Right lung (tissue), 5 donors: ENCODE results near the gene NR1I3. TPM values are rescaled to one million over a fixed set of nuclear protein-coding genes. Genes with fewer than 3 reads are reported as not detected.

Source experiments
- DNase-seq, 2 donors: peaks; one replicate each; pipeline ENCODE4 v3.0.0-alpha.2; 2013
- polyA plus RNA-seq, 5 donors: library from polyadenylated mRNA; unstranded; fragments of 120-200 nt; gene quantifications; one replicate each; pipeline versions ENCODE4 v1.2.1 to v1.2.3, GENCODE V29; 2013; ENCODE audit warnings: inconsistent platforms in 1 of 5, low replicate concordance in 1 of 5; ENCODE audit not compliant: insufficient read length in 5 of 5, insufficient read depth in 1 of 5

NR1I3 gene
- polyA plus RNA-seq, 5 donors = 0.51 to 0.99 (median 0.88) TPM

DNA sequence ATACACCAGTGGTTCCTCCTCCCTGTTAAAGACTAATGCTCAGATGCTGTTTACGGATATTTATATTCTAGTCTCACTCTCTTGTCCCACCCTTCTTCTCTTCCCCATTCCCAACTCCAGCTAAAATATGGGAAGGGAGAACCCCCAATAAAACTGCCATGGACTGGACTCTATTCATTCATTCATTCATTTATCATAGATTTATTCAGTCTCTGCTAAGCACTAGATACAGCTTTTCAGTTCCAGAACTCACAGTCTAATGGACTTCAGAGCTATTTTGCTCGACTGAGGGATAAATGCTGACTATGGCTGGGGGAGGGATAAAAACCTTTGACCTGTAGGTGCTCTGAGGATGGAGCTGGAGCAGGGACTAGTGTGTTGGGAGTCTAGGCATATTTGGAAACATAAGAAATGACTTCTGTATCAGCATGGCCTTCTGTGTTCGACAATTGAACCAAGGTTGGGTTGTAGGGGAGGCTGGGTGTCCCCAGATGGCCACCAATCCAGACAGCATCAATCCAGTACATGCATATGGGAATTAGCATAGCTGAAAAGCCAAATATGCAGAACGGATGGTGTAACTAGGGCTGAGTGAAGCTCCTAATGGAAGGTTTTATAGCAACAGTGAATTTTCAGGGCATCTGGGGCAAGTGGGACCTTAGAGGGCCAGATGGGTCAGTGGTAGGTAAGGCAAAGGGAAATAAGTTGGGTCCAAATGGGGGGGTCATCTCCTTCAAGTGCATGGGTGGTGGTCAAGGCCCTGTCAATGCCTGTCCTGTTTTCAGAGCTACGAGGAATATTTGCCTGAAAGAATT, 18.7 kb downstream of the NR1I3 start:
- DNase-seq = no peak

DNA sequence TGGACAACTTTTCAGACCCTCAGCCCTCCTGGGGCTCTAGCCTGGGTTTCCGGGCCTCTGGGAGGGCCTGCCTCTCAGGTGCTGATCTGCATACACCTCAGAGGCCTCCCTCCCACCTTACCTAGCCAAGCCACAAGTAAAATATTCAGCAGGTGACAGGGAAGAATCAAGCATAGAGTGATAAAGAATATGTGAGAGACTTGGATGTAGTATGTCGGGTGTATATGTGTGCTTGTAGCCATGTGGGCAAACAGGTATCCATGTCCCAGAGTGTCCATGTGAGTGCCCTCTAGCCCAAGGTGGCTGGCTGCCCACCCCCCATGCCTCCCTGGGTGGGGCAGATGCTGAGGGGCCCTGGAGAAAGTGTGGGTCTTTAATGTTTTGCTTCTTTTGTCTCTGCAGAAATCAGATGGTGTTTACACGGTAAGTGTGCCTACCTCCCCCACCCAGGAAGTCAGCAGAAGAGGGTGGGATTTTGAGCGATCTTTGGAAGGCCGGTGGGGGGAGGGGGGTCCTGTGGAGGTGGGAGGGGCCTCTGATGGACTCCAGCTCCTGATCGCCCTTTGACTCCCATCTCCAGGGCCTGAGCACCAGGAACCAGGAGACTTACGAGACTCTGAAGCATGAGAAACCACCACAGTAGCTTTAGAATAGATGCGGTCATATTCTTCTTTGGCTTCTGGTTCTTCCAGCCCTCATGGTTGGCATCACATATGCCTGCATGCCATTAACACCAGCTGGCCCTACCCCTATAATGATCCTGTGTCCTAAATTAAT, 19.5 kb downstream of the NR1I3 start:
- no peak for DNase-seq

DNA sequence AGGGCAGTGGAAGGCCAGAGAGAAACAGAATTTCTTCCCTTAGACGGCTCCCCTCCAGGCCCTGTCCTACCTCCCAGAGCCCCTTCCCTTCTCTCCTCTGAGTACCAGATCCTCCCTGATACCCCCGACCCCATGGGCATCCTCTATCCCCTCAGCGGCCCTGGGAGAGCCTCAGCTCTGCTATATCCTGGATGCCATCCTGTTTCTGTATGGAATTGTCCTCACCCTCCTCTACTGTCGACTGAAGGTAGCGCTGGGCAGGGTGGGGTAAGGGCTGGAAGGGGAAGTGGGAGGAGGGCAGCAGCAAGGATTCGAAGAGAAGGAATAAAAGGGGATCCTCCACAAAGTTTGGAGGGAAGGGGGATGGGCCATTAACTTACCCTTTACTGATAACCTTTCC, 20.2 kb downstream of the NR1I3 start:
- no peak for DNase-seq

DNA sequence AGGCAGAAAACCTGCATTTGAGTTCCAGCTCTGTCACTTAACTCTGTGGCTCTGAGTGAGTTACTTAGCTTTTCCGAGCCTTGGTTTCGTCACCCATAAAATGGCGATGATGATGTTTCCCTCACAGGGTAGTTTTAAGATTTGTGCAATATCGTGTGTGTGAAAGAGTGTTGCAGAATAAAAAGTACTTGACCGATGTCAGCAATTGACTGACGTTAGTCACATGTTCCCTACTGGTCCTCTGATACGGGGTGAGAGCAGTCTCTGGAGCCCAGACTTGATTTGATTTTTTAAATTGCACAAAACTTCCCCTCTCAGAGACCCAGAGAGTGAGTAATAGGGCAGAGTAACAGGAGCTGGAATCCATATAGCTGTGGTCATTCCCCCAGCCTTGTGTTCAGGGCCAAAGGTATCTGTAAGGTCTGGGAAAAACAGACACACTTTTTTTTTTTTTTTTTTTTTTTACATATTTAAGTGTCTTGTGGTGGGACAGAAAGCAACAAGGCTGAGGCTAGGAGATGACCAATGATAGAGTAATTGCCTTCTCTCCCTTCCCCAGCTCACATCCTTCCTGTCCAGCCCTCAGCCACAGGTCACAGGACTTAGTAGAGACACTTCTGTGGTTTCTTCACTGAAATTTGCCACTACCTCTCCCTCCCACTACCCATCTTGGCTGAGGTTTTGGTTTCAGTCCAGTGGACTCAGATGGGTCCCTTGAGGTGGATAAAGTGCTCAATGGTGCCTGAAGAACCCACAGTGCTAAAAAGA, 20.9 kb downstream of the NR1I3 start:
- no peak for DNase-seq

DNA sequence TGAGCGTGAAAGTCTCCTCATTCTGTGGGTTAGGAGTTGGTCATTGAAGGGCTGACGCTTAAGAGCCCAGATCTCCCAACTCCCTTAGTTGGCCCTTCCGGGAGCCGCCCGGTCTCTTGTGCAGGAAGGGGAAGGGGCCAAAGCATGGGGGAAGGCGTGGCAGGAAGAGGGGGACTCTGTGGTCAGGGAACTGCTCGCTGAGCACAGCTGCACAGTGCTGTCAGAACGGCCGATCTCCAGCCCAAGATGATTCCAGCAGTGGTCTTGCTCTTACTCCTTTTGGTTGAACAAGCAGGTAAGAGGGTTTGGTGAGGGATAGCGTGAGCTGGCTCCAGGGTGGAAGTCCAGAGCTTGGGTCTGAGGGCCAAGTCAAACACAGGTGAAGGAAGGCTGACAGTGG, 22.9 kb downstream of the NR1I3 start, which contains the start of gene FCER1G:
Gene FCER1G (plus strand): TSS at position 220 of the 400 bp plus-strand sequence. CDS start 27 bp downstream, at position 247.
- DNase-seq = no peak

DNA sequence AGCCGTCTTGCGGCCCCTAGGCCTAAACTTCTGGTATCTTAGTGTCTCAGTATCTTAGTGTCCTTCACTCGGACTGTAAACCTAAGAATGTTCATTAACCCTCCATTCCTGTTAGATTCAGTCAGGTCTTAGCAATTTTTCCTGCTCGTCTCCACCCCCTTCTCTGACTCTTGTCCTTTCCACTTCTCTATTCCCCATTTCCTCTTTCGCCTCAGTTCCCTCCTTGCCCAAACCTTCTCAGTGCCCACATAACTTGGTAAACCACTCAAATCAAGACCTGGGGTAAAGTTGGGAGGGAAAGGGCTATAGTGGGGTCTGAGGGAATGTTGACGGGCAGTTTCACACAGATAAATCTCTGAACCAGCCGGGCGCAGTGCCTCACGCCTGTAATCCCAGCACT, 23.6 kb downstream of the NR1I3 start:
- no peak for DNase-seq

DNA sequence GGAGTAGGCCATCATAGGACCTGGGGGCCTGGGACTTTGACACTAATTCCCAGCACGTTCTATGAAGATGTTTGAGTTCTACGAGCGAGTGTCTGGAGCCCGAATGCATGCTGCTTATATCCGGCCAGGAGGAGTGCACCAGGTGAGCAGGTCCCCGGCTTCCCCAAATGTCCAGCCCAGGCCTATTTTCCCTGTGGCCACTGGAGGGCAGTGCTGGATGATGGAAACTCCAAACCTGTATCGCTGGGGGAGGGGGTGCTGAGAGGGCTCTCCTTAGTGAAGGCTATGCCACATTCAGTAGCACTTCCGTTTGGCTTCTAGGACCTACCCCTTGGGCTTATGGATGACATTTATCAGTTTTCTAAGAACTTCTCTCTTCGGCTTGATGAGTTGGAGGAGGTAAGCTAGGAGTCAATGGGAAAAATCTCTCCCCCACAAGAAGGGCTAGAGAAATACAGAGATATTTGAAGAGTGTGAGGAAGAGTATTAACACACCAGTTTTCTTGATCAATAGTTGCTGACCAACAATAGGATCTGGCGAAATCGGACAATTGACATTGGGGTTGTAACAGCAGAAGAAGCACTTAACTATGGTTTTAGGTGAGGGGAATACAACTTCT, 28.1 kb downstream of the NR1I3 start:
- no peak for DNase-seq

DNA sequence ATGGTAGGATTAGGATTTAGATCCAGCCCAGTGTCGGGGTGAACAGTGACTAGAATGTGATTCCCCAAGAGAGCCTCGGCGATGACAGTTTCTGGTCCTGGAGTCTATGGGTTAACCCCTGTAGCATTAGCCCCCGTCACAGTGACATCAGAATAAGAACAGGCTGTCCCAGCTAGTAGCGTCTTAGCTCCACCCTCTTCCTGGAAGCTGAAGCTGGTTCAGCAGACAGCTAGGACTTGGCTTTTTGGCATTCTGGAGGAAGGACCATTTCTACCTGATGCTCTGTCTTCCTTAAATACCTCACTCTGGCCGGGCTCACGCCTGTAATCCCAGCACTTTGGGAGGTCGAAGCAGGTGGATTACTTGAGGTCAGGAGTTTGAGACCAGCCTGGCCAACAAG, 30.8 kb downstream of the NR1I3 start:
- no peak for DNase-seq

DNA sequence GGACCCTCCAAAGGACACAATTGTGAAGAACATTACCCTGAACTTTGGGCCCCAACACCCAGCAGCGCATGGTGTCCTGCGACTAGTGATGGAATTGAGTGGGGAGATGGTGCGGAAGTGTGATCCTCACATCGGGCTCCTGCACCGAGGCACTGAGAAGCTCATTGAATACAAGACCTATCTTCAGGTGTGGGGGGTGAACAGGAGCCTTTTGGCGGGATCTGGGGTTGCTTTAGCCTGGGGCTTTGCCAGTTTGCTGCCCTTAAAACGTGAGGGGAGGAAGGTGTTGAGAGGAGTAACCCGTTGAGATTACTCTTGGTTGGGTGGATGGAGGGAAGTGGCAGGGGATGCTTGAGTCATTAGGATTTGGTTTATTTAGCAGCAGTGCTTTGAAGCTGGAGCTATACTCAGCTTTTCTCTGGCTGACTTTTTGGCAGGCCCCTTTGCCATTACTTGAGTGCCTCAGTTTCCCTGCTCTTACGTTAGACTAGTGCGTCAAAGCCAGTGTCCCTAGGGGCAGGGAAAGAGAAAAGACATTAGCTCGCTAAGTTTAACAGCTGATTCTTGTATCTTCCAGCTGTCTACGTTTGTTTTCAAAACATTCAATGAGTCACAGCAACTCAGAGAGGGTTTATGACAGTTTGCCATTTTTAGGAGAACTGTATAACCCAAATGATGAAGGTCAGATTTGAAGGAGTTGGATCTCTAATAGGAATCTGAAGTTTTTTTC, 31.4 kb downstream of the NR1I3 start:
- DNase-seq = no peak

DNA sequence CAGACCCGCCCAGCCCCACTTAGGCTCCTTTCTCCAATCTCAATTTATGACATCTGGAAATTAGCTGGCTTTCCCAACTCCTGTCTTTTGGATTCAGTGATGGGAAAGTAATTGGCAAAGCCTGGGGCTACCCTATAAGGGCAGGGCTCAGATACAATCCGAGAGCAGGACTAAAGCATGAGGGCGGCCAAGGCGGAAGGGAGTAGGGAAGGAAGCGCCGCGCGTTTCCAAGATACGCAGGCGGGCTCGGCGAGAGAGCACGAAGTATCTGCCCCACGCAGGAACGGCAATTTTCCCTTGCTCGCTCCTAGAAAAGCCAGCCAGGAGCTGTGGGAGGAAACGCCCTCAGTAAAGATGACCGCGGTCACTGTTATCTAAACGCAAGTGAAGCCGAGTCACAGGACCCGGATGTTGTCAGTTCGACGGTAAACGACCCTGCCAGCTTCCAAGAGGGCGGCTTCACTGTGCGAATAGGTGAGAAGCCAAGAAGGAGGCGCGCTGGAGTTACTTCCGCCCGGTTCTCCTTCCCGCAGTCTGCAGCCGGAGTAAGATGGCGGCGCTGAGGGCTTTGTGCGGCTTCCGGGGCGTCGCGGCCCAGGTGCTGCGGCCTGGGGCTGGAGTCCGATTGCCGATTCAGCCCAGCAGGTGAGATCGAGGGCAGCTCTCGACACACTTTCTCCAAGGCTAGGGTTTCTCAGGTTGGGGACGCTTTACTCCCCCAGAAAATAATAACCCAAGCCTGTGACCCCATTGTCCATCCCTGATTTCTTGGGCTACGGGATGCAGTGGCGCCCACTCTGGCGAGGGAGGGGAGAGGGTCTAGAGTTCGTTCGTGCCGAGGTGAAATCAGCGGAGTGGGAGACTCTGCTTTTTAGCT, 35.9 kb downstream of the NR1I3 start, which contains the start of gene NDUFS2:
Gene NDUFS2 (plus strand): TSS at position 532 of the 877 bp plus-strand sequence. CDS start 19 bp downstream, at position 551.
- DNase-seq = peak; percentile 96 to 98

DNA sequence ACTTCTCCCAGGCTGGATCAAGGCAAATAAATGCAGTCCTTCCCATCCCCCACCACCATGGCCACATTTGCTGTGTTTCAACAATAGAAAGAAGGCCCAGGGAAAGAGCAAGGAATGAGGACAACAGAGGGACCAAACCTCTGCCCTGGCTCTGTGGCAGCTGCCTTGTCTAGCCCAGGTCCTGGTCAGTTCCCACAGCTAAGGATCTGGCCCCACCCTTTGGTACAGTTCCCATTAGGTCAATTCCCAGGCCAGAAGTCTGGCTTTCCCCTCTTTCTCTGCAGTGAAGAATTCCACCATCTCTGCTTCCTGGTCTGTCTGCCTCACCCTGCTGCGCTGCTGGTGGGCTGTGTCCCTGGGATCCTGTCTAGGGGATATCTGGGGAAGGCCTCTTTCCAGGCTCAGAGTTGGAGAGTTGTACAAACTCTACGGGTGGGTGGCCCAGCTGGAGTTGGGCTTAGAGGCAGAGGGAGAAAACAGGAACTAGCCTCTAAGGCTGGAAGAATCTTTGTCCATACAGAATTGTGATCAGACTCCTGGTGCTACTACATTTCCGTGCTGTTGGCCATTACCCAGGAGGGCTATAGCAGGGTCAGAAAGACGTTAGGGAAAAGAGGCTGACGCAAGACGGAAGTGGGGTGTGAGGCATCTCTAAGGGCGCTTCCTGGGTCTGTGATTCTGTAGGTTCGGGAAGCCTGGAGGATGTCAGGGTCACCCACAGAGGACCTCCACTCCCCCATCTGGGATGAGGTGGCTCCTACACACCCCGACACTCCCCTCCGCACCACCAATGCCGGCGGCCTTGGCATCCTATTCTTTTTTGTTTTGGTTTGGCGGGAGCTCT, 36.8 kb downstream of the NR1I3 start:
- DNase-seq = peak in 1 of 2 donors; percentile 75

DNA sequence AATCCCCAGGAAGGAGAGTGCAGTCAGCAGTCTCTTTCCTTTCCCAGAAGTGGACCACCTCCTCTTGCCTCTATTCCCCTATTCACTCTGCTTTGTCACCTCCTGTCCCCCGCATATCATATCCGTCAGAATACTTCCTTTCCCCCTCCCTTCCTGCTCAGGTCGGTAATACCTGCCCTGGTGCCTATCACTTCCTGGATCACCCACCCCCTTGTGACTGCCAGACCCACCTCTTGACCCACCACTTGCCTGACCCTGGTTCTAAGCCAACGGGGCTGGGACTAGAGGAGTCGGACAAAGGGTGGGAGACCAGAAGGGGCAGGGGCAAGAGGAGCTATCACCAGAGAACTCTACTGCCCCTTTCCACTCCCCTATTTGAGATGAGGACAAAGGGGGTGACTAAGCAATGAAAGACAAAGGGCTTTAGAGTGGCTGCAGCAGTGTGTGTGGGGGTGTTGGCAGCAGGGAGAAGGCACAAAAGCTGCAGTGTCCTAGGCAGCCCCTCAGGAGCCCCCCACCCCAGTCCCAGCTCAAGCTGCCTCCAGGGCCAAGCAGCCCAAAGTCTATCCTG, 37.5 kb downstream of the NR1I3 start:
- no peak for DNase-seq

DNA sequence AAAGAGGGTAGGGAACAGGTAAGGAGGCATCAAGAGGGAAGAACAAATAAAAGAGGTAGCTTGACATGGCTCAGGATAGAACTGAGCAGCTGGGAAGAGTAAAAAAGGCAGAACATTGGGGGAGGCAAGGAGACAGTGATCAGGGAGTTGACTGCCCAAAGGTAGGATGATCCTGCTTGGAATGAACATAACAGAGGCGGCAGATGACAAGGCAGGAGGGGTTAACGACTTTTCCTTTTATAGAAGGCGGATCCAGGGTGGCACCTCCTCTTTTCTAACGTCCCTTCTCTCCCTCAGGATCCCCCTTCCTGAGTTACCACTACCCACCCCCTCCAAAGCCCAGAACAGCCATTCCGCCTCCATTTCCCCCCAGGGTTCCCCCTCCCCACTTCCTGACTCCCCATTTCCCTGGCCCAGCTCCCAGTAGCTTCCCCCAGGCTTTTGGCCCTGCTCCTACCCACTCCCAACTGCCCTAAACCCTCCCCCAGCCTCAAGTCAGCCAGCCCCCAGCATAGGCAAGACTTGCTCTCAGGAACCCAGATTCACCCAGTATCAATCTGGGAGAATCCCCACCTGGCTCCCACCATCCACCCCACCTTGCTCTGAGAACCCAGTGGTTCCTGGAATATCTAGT, 38.4 kb downstream of the NR1I3 start:
- DNase-seq = no peak

DNA sequence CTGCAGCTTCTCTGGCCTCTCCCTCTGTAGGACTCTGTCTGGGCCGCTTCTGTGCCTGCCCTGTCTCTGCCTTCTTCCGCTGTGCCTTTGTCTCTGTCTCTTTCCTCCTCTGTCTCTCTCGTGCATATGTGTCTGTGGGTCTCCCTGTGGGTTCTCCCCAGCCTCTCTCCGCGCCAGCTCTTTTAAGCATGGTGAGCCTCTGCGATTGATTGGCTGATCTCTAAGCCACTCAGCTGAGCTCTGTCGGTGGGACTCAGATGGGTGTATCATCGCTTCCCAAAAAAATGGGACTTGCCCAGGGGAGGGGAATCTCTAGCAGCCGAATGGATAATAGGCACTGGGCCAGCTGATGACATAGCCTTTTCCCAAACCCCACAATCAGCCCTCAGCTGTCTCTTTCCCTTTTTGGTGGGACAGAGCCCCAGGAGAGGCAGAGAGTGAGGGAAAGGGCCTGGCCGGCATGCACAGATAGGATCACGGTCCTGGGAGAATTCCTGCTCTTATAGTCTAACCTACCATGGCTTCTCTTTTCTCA, 39.0 kb downstream of the NR1I3 start, which contains the start of gene ADAMTS4:
Gene ADAMTS4 (minus strand): TSS at position 158 of the 535 bp plus-strand sequence. CDS start 427 bp downstream, outside the sequence.
- peak; percentile 70 to 77 for DNase-seq

DNA sequence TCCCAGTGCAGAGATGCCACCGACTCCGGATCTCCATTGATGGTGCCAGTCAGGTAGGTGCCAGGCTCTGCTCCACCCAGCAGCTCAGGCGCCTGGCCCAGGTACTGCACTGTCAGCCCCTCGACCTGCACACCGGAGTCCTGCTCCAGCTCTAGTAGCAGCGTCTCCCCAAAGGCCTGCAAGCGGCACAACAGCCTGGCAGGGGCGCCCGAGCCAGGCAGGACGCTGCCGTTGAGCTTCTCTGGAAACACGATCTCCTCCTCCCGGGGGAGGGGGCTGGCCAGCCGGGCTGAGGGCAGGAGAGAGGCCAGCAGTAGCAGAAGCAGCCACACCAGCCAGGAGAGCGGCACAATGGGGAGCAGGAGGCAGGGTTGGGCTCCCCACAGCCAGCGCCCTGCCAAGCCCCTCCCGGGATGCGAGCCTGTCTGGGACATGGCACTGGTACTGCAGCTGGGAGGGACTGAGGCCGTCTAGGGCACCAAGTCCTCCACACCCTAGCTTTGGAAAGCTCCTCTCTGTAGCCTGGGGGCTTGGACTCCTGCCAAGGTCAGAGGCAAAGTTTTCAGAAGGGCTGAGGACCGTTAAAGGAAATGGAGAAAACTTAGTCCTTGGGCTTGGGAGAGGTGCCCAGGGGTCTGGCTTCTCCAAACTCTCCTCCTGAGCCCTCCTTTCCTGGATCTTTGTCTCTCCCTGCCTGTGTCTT, 39.7 kb downstream of the NR1I3 start:
- no peak for DNase-seq

DNA sequence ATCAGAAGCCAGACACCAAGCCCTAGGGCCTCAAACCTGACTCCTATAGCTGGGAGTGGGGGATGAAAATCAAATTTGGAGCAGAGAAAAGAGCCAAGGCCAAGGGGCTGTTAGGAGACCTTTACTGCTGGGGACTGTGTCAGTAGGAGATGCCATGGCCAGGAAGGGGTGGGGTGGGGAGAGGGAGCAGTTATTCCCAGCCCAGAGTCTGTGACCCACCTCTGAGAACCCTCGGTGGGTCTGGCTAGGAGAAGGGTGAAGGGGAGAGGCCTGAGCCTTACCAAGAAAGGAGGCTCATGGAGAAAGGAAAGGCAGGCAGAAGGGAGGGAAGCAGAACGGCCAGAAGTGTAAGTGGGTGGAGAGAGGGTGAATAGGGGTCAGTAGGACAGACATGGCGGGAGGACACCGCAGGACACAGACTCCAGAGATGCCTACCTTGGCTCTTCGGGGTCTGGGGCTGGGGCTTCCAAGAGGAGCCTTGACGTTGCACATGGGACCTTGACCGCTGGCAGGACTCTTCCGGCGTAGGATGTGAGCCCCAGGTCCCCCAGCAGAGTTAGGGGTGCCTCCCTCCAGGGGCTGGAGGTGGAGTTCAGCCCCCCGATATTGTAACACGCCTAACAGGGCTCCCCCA, 40.3 kb downstream of the NR1I3 start:
- no peak for DNase-seq
